H9 (cell line): Measurements from ENCODE around the gene ASTN2. TPM values are rescaled to one million over a fixed set of nuclear protein-coding genes. Genes with fewer than 3 reads are reported as not detected.

Source experiments
- DNase-seq: peaks from one replicate; pipeline ENCODE4 v3.0.0-alpha.2; 2017
- H2AFZ ChIP-seq: one replicate; pipeline ENCODE4 v1.6.1; 2013; ENCODE audit warnings: mild to moderate bottlenecking, low read length, control low read depth, moderate library complexity
- H2AK5ac ChIP-seq: 2 replicates; pipeline ENCODE4 v1.6.1; 2013; ENCODE audit warnings: low read length, control low read depth, mixed read lengths; ENCODE audit not compliant: insufficient read length
- H2BK120ac ChIP-seq: one replicate; pipeline ENCODE4 v1.6.1; 2013; ENCODE audit warnings: low read depth, mild to moderate bottlenecking, low read length, control low read depth, inconsistent platforms; ENCODE audit not compliant: poor library complexity, severe bottlenecking
- H2BK12ac ChIP-seq: 2 replicates; pipeline ENCODE4 v1.6.1; 2013; ENCODE audit warnings: low read length, control low read depth, mixed read lengths, low read depth; ENCODE audit not compliant: insufficient read length
- H2BK15ac ChIP-seq: 2 replicates; pipeline ENCODE4 v1.6.1; 2013; ENCODE audit warnings: low read depth, low read length, control low read depth
- H2BK20ac ChIP-seq: one replicate; pipeline ENCODE4 v1.6.1; 2013; ENCODE audit warnings: low read depth, mild to moderate bottlenecking, low read length, control low read depth, inconsistent platforms; ENCODE audit not compliant: poor library complexity, severe bottlenecking
- H2BK5ac ChIP-seq: 2 replicates; pipeline ENCODE4 v1.6.1; 2013; ENCODE audit warnings: low read length, control low read depth, mixed read lengths; ENCODE audit not compliant: insufficient read length
- H3K14ac ChIP-seq: 2 replicates; pipeline ENCODE4 v1.6.1; 2013; ENCODE audit warnings: low read length, control low read depth; ENCODE audit not compliant: insufficient read depth
- H3K18ac ChIP-seq: 2 replicates; pipeline ENCODE4 v1.6.1; 2013; ENCODE audit warnings: low read depth, mild to moderate bottlenecking, mixed read lengths, low read length, control low read depth; ENCODE audit not compliant: insufficient read length
- H3K23ac ChIP-seq: 2 replicates; pipeline ENCODE4 v1.6.1; 2013; ENCODE audit warnings: low read length, control low read depth, mixed read lengths, low read depth; ENCODE audit not compliant: insufficient read length
- H3K23me2 ChIP-seq: 2 replicates; pipeline ENCODE4 v1.6.1; 2013; ENCODE audit warnings: low read depth, mild to moderate bottlenecking, mixed read lengths, low read length, control low read depth; ENCODE audit not compliant: insufficient read length, poor library complexity, severe bottlenecking
- H3K27ac ChIP-seq: 2 replicates; pipeline ENCODE4 v1.5.1; 2013; ENCODE audit warnings: low read length, control low read depth, mixed read lengths, low read depth; ENCODE audit not compliant: insufficient read length
- H3K27me3 ChIP-seq: 2 replicates; pipeline ENCODE4 v1.6.1; 2013; ENCODE audit warnings: low read length, control low read depth, inconsistent platforms; ENCODE audit not compliant: insufficient read depth
- H3K4ac ChIP-seq: 2 replicates; pipeline ENCODE4 v1.6.1; 2013; ENCODE audit warnings: low read depth, mild to moderate bottlenecking, control low read depth, inconsistent platforms, low read length, moderate library complexity
- H3K4me1 ChIP-seq: 2 replicates; pipeline ENCODE4 v1.6.1; 2013; ENCODE audit warnings: low read length, control low read depth, inconsistent platforms; ENCODE audit not compliant: insufficient read depth
- H3K4me2 ChIP-seq: 2 replicates; pipeline ENCODE4 v1.6.1; 2013; ENCODE audit warnings: low read length, control low read depth, mixed read lengths; ENCODE audit not compliant: insufficient read length, insufficient read depth
- H3K56ac ChIP-seq: 2 replicates; pipeline ENCODE4 v1.6.1; 2013; ENCODE audit warnings: low read depth, mild to moderate bottlenecking, mixed read lengths, low read length, control low read depth; ENCODE audit not compliant: insufficient read length
- H3K79me1 ChIP-seq: 2 replicates; pipeline ENCODE4 v1.6.1; 2013; ENCODE audit warnings: low read depth, mild to moderate bottlenecking, moderate library complexity, low read length, control low read depth, inconsistent platforms; ENCODE audit not compliant: insufficient read depth, poor library complexity, severe bottlenecking
- H3K79me2 ChIP-seq: 2 replicates; pipeline ENCODE4 v1.6.1; 2013; ENCODE audit warnings: low read length, control low read depth, inconsistent platforms; ENCODE audit not compliant: insufficient read depth
- H3K9ac ChIP-seq: 2 replicates; pipeline ENCODE4 v1.6.1; 2013; ENCODE audit warnings: low read length, control low read depth, mixed read lengths; ENCODE audit not compliant: insufficient read length; ENCODE audit errors: extremely low read depth
- H3K9me3 ChIP-seq: one replicate; pipeline ENCODE4 v1.6.1; 2013; ENCODE audit warnings: low read depth, low read length, inconsistent platforms; ENCODE audit not compliant: control insufficient read depth
- H3T11ph ChIP-seq: one replicate; pipeline ENCODE4 v1.6.1; 2013; ENCODE audit warnings: mild to moderate bottlenecking, low read length, control low read depth, inconsistent platforms
- H4K20me1 ChIP-seq: one replicate; pipeline ENCODE4 v1.6.1; 2013; ENCODE audit not compliant: control insufficient read depth, insufficient read length, insufficient read depth
- H4K5ac ChIP-seq: 2 replicates; pipeline ENCODE4 v1.6.1; 2013; ENCODE audit warnings: low read depth, mild to moderate bottlenecking, mixed read lengths, low read length, control low read depth; ENCODE audit not compliant: insufficient read length
- H4K8ac ChIP-seq: replicated peaks from 2 replicates; pipeline ENCODE4 v1.6.1; 2013; ENCODE audit warnings: low read length, control low read depth, mixed read lengths, low read depth; ENCODE audit not compliant: insufficient read length
- H4K91ac ChIP-seq: 2 replicates; pipeline ENCODE4 v1.6.1; 2013; ENCODE audit warnings: low read depth, mild to moderate bottlenecking, moderate library complexity, mixed read lengths, low read length, control low read depth; ENCODE audit not compliant: insufficient read length
- H3K27ac Mint-ChIP-seq, 3 experiments: 2 replicates in 2 of 3; 3 replicates in 1 of 3; pipeline ENCODE4 v1.8.0; 2020 to 2021; ENCODE audit warnings: mixed read lengths in 3 of 3, mild to moderate bottlenecking in 1 of 3, moderate library complexity in 1 of 3
- H3K27me3 Mint-ChIP-seq: 2 replicates; pipeline ENCODE4 v1.8.0; 2021; ENCODE audit warnings: low read depth, mild to moderate bottlenecking, moderate library complexity, mixed read lengths
- H3K36me3 Mint-ChIP-seq, 3 experiments: 2 replicates in 2 of 3; 3 replicates in 1 of 3; pipeline ENCODE4 v1.8.0; 2020 to 2021; ENCODE audit warnings: low read depth in 3 of 3, mixed read lengths in 3 of 3; ENCODE audit not compliant: insufficient read depth in 1 of 3
- H3K4me1 Mint-ChIP-seq, 2 experiments: 2 replicates each; pipeline ENCODE4 v1.8.0; 2020; ENCODE audit warnings: mixed read lengths in 2 of 2
- H3K4me3 Mint-ChIP-seq, 2 experiments: 2 replicates in 1 of 2; 3 replicates in 1 of 2; pipeline ENCODE4 v1.8.0; 2020 to 2021; ENCODE audit warnings: mild to moderate bottlenecking in 2 of 2, mixed read lengths in 2 of 2, moderate library complexity in 1 of 2
- H3K9me3 Mint-ChIP-seq, 2 experiments: 2 replicates in 1 of 2; 3 replicates in 1 of 2; pipeline ENCODE4 v1.8.0; 2020; ENCODE audit warnings: mild to moderate bottlenecking in 2 of 2, mixed read lengths in 2 of 2, moderate library complexity in 1 of 2
- CTCF ChIP-seq: fragments of 200-600 bp; sonication (generic); conservative IDR thresholded peaks from 3 replicates; pipeline ENCODE4 v1.8.0; 2021; ENCODE audit warnings: antibody characterized with exemption, mild to moderate bottlenecking
- WGBS: extraction: QIAGEN DNeasy Blood & Tissue Kit; methylation state at CpG from one replicate; pipeline ENCODE4 v1.1.7; 2013; ENCODE audit warnings: missing lambda C conversion rate, low lambda C conversion rate, mixed read lengths; ENCODE audit not compliant: insufficient read length; ENCODE audit errors: extremely low coverage; 5-methylcytosine and 5-hydroxymethylcytosine counted together
- total RNA-seq: library from RNA; stranded (reverse); gene quantifications from 2 replicates; pipeline ENCODE4 v1.2.1, GENCODE V29; 2021

ASTN2 gene
- total RNA-seq, 1 experiment from 2014 or later = 9.7 TPM

- no peak overlapping the region for H3K4me2 ChIP-seq
- peaks cover 14 to 15% of the 10 kb centered on the region in 2 experiments for H3K4me1 Mint-ChIP-seq
- no peak overlapping the region for H3K4ac ChIP-seq
- H2BK20ac ChIP-seq = no peak overlapping the region
- H3K9me3 ChIP-seq = no peaks in the 10 kb centered on the region
- H3K14ac ChIP-seq = no peak overlapping the region
- H3K27me3 ChIP-seq = no peaks in the 10 kb centered on the region
- H3K4me3 Mint-ChIP-seq = no peak overlapping the region
- H4K5ac ChIP-seq = no peak overlapping the region
- no peak overlapping the region for H2BK15ac ChIP-seq
- no peaks in the 10 kb centered on the region; the same call in 1 of the 2 replicates for H3K4me1 ChIP-seq
- H4K91ac ChIP-seq = no peak overlapping the region
- no CpG with 5 or more reads among the region's 8 CpGs for WGBS
- no peak overlapping the region for H2BK5ac ChIP-seq
- DNase-seq = no peak
- no peaks in the 10 kb centered on the region for H4K20me1 ChIP-seq
- no peaks in the 10 kb centered on the region; a peak in 1 of 5 replicates for H3K9me3 Mint-ChIP-seq
- H2BK120ac ChIP-seq = no peak overlapping the region
- H3K79me1 ChIP-seq = no peaks in the 10 kb centered on the region
- H3K79me2 ChIP-seq = no peaks in the 10 kb centered on the region
- no peak overlapping the region for H3K27ac ChIP-seq
- no peak overlapping the region for H3K23ac ChIP-seq
- H3K56ac ChIP-seq = no peak overlapping the region
- no peak overlapping the region for H2BK12ac ChIP-seq
- no peak overlapping the region for H3K18ac ChIP-seq
- no peaks in the 10 kb centered on the region for H3K23me2 ChIP-seq
- H3T11ph ChIP-seq = no peak overlapping the region
- TF ChIP-seq CTCF = no peak
- no peak overlapping the region for H3K9ac ChIP-seq
- peak overlapping the region in 2 of 3 experiments; percentile 22 to 29; a peak in 1 of 7 replicates for H3K27ac Mint-ChIP-seq
- H4K8ac ChIP-seq = no peak overlapping the region
- H2AFZ ChIP-seq = no peak overlapping the region
- no peaks in the 10 kb centered on the region; the same call in 1 of the 2 replicates for H3K27me3 Mint-ChIP-seq
- no peak overlapping the region for H2AK5ac ChIP-seq
- H3K36me3 Mint-ChIP-seq = no peaks in the 10 kb centered on the region; a peak in 1 of 7 replicates
Measured at GRCh38 chr9:116483622-116484491, 931.0 kb downstream of the ASTN2 start.
